ENCODE measurements around the gene C19orf53. TPM values are rescaled to one million over a fixed set of nuclear protein-coding genes. Genes with fewer than 3 reads are reported as not detected.
A peak's percentile ranks its signal among the peaks of the same experiment; 100 is the strongest.

Gene C19orf53
- total RNA-seq, 1 donor from 2014 or later = 91.3 TPM

- peak; percentile 57 for DNase-seq (ENCODE audit: low spot score)
Measured at GRCh38 chr19:13796301-13797057, 22.2 kb downstream of the C19orf53 start.

GRCh38 chr19:13797058-13797440 is 22.8 kb downstream of the C19orf53 start:
- DNase-seq (ENCODE audit: low spot score) = no peak

- DNase-seq (ENCODE audit: low spot score) = no peak
Measured at GRCh38 chr19:13797870-13798269, 23.6 kb downstream of the C19orf53 start.

DNA sequence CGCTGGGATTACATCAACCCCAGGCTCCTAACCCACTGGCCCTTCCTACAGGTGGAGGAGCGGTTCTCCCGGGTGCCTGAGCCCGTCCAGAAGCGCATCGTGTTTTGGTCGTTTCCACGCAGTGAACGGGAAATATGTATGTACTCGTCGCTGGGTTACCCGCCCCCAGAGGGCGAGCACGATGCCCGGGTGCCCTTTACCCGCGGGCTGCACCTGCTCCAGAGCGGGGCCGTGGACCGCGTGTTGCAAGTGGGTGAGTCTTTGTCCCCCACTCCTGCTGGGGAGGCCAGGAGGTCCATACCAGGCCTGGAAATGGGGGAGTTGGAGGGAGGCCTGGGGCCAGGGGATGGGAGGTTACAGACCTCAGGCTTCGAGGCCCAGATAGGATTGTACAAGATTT is 25.4 kb downstream of the C19orf53 start:
- DNase-seq (ENCODE audit: low spot score) = no peak

DNA sequence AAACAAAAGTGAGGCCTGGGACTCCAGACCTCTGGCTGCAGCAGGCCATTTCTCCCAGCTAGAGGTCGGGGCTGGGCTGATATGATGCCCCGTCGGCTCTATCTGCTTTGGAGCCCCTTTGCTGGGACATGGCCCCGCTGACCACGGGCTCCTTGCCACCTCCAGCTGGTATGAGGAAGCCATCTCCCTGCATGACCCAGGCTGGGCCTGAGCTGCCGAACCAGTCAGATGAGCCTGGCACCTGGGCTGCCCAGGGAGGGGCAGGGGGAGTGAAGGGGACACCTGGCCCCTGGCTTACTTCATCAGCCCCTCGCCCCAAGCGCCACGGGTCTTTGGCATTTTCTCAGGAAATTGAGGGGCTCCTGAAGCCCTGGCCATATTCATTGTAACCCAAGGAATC is 28.8 kb downstream of the C19orf53 start:
- DNase-seq (ENCODE audit: low spot score) = peak; percentile 39

DNA sequence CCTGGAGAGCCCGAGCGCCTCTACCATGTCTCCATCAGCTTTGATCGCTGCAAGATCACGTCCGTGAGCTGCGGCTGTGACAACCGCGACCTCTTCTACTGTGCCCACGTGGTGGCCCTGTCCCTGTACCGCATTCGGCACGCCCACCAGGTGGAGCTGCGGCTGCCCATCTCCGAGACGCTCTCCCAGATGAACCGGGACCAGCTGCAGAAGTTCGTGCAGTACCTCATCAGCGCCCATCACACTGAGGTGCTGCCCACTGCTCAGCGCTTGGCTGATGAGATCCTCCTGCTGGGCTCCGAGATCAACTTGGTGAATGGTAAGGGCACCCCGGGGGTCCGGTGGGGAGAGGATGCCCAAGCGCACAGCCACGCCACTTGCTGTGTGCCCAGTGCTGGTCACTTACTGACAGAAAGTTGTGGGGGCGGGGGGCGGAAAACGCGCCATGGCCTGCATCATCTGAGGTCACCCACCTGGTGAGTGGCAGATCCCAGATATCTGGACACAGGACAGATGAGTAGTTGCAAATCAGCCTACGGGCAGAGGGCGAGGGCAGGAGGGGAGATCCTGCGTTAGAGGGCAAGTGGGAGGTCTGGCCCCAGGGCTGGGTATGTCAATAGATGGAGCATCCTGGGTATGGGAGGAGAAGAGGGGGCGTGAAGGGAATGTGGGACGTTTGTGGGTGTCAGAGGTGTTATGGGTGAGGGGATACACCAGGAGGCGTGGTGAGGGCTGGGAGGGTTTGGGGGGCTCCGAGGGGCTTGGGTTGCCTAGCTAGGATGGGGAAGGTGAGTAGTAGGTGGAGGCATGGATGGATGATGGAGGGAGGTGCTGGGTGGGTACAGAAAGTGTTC is 30.8 kb downstream of the C19orf53 start:
- no peak for DNase-seq (ENCODE audit: low spot score)

DNA sequence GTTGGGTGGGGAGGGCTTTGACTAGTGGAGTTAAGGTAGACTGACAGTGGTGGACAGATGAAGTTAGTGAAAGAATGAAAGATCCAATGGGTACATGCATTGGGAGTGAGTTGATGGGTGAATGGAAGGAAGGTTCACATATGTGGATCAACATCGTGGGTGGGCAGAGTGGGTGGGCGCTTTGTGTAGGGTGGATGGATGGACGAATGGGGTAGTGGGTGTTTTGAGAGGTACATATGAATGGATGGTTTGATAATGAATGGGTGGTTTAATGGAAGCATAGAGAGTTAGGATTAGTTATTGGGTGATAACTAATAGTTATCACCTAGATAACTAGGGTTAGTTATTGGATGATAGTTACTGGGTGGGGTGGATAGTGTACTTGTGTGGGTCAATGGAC is 32.5 kb downstream of the C19orf53 start:
- no peak for DNase-seq (ENCODE audit: low spot score)

GRCh38 chr19:13807421-13808021 is 33.3 kb downstream of the C19orf53 start:
- no peak for DNase-seq (ENCODE audit: low spot score)

- no peak for DNase-seq (ENCODE audit: low spot score)
Measured at GRCh38 chr19:13808856-13809255, 34.6 kb downstream of the C19orf53 start.

GRCh38 chr19:13812544-13812943 is 38.3 kb downstream of the C19orf53 start:
- no peak for DNase-seq (ENCODE audit: low spot score)

DNA sequence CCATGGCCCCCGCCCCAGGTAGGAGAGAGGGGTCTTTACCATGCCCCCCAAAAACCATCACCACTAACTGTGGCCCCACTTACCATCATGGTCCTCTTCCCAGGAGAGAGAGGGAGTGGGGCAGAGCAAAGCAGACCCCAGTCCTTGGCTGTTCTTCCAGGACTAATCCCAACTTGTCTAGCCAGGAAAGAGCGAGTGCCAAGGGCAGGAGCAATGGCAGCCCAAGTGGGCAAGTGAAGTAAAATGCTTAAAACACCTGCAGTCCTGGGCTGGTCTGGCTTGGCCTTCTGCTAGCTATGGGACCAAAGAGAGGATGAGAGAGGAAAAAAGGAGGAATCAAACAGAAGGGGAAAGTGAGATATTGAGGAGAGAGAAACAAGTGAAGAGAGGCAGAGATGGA is 38.9 kb downstream of the C19orf53 start:
- DNase-seq (ENCODE audit: low spot score) = no peak

- DNase-seq (ENCODE audit: low spot score) = no peak
Measured at GRCh38 chr19:13814550-13814949, 40.3 kb downstream of the C19orf53 start.

DNA sequence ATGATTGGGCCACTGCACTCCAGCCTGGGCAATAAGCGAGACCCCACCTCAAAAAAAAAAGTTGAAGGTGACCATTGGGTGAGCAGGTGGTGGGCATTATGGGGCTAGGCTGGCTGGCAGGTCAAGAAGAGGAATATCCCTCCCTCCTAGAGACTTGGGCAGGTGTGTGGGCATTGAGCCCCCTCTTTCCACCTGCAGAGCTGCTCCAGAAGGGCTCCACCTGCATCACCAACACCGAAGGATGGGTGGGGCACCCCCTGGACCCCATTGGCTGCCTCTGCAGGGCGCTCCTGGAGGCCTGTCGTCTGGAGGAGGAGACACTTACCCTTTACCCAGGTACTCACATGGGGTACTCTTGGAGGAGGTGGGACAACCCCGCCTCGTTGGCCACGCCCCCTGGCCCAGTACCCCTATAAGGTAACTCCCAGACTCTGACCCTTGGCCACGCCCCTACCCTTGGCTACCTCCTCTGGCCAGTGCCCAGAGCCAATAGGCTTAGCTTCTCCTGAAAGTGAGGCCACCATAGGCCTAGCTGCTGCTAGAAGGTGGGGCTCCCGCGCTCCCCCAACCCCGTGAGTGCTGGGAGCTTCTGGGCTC is 42.9 kb downstream of the C19orf53 start:
- no peak for DNase-seq (ENCODE audit: low spot score)

- DNase-seq (ENCODE audit: low spot score) = peak; percentile 77
Measured at GRCh38 chr19:13817615-13818371, 43.5 kb downstream of the C19orf53 start.

- no peak for DNase-seq (ENCODE audit: low spot score)
Measured at GRCh38 chr19:13819238-13819637, 45.0 kb downstream of the C19orf53 start.

DNA sequence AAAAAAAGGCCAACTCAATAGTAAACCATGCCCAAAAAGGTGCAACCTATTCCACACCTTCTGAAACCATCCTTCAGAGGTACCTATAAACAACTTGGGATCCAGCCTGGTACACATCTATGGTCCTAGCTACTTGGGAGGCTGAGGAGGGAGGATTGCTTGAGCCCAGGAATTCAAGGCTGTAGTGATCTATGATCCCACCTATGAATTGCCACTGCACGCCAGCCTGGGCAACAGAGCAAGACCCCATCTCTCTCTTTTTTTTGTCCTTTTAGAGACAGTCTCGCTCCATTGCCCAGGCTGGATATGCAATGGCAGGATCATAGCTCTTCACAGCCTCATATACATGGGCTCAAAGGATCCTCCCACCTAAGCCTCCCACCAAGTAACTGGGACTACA is 47.0 kb downstream of the C19orf53 start:
- no peak for DNase-seq (ENCODE audit: low spot score)

- DNase-seq (ENCODE audit: low spot score) = no peak
Measured at GRCh38 chr19:13823256-13823655, 49.0 kb downstream of the C19orf53 start.

GRCh38 chr19:13823901-13824300 is 49.6 kb downstream of the C19orf53 start:
- no peak for DNase-seq (ENCODE audit: low spot score)

DNA sequence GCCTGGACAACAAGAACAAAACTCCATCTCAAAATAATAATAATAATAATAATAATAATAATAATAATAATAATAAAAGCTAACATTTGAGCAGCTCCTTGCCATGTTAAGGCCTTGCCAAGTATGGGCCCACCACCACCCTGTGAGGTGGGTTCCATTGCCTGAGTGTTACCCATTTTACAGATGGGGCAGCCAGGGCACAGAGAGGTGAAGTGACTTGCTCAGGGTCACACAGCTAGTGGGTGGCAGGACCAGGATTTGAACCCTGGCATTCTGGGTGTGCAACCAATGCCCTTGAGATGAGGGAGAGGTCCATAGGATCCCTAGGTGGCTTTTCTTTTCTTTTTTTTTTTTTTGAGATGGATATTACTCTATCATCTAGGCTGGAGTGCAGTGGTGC is 50.4 kb downstream of the C19orf53 start:
- DNase-seq (ENCODE audit: low spot score) = no peak

DNA sequence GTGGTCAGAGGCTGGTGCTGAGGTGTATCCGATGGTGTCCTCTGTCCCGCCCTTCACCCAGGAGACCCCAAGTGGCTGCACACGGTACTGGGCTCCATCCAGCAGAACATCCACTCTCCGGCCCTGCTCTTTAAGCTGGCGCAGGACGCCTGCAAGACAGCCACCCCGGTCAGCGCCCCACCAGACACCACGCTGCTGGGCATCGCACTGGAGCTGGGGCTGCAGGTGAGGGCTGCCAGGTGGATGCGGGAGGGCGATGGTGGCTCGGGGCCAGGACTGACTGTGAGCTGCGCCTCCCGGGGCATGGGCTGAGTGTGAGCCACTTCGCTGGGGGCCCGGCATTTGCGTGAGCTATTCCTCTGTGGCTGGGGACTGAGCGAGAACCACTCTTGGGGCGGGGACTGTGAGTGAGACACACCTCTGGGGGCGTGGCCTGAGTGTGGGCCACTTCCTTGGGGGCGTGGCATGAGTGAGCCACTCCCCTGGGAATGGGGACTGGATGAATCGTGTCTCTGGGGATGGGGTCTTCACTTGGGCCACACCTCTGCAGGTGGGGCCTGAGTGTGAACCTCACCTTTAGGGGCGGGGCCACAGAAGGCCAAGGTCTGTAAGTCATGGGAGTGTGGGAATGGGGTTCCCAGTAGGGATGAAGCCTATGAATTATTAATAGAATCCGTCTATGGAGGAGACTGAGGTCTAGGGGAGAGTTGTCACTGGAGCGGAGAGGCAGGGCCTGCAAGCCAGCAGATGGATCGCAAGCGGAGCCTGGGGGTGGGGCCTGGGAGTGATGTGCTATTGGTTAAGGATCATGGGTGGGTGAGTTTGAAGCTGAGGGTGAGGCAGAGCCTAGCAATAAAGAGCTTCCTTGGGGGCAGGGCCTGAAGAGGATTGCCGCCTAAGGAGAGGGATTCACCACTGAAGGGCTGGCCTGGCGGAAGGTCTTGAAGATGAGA is 51.5 kb downstream of the C19orf53 start:
- no peak for DNase-seq (ENCODE audit: low spot score)

Data from mucosa of gallbladder (tissue), 1 donor.